Ammon's horn (tissue), 1 donor: ENCODE results near the gene TMEM91.
"Not testable (repeated sequence)": the region's sequence is repeated elsewhere in the genome, so short reads cannot be mapped to it uniquely, and the experiment has no call there.

ENCODE experiments used
- DNase-seq: peaks from one replicate; pipeline ENCODE4 v3.0.0-alpha.2; 2016; ENCODE audit warnings: low spot score

Gene TMEM91

DNA sequence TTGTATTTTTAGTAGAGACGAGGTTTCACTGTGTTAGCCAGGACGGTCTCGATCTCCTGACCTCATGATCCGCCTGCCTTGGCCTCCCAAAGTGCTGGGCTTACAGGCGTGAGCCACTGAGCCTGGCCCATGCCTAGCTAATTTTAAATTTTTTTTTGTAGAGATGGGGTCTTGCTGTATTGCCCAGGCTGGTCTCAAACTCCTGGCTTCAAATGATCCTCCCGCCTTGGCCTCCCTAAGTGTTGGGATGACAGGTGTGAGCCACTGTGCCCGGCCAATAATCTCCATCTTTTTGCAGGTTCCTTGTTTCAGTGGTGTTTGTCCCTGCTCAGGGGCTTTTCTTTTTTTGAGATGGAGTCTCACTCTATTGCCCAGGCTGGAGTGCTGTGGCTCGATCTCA is 5.2 kb downstream of the TMEM91 start:
- not testable (repeated sequence) for DNase-seq

DNA sequence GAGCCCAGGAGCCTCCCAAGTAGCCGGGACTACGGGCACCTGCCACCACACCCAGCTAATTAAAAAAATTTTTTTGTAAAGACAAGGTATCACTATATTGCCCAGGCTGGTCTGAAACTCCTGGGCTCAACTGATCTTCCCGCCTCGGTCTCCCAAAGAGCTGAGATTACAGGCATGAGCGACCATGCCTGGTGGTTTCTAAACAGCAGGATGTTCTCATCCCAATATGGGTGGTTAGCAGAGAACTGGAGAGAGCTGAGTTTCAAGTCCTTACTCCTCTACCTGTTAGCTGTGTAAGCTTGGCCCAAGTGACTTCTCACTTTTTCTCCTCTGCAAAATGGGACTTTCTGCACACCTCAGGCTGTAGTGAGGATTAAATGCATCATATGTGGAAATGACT is 8.0 kb downstream of the TMEM91 start:
- no peak for DNase-seq

DNA sequence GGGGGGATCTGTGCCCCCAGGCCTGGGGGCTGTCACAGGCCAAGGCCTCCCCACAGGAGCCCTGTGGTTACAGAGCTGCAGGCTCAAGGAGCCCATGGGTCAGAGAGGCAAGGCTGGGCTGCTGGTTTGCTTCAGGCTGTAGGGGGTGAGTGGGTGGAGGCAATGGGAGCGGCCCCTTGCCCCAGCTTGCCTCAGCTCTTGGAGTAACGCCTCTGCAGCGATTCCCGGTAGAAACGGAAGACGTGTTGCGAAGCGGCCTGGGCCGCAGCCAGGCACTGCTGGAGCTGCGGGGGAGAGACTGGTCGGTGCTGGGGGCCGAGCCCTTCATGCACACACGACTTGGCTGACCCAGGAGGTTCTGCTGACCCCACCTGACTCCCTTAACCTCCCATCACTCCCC is 10.1 kb downstream of the TMEM91 start:
- no peak for DNase-seq

DNA sequence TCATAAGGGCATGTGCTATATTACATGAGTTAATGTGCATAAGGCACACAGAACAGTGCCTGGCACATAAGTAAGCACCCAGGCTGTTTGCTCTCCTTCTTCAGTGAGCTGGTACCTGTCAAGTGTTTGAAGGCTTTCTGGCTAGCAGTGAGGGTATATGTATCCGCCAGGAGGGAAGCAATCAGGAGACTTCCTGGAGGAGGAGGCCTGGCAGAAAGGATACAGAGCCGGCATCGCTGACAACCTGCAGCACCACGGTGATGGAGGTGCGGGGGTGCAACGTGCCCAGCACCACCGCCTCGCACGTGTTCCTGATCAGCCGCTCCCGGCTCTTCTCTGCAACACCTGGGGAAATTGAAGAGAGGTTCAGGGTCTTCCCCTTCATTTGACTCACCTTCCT is 15.3 kb downstream of the TMEM91 start:
- DNase-seq: no peak

DNA sequence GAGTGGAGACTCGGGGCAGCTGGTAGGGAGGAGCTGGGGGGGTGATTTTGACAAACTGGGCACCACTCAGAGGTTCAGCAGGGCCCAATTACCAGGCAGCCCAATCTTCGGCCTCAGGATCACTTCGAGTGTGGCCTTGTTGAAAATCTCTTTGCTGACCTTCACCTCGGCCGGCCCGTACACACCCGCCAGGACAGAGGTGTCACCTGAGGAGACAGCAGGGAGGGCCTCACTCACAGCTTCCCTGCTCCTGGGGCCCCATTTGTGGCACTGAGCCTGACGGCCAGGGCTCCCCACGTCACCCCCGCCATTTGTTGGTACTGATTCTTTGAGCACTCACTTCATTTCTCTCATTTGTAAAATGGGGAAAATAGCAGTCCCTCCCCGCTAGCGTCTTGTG is 16.4 kb downstream of the TMEM91 start:
- no peak for DNase-seq

DNA sequence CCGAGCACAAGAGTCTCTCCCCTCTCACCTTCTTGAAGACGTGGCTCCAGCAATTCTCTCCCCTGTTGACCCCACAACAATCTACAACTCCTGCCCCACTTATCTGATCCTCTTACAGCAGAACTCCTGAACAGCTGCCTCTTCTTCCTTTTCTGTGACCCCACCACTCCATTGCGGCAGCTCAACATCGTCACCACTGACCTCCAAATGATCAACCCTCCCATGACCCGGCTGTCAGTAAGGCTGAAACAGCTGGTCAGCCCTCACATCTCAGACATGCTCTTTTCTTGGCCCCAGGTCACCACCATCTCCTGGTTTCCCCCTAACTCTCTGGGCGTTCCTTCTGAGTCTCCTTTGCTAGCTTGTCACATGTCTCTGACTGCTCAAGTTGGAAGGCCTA is 19.0 kb downstream of the TMEM91 start:
- DNase-seq: no peak

DNA sequence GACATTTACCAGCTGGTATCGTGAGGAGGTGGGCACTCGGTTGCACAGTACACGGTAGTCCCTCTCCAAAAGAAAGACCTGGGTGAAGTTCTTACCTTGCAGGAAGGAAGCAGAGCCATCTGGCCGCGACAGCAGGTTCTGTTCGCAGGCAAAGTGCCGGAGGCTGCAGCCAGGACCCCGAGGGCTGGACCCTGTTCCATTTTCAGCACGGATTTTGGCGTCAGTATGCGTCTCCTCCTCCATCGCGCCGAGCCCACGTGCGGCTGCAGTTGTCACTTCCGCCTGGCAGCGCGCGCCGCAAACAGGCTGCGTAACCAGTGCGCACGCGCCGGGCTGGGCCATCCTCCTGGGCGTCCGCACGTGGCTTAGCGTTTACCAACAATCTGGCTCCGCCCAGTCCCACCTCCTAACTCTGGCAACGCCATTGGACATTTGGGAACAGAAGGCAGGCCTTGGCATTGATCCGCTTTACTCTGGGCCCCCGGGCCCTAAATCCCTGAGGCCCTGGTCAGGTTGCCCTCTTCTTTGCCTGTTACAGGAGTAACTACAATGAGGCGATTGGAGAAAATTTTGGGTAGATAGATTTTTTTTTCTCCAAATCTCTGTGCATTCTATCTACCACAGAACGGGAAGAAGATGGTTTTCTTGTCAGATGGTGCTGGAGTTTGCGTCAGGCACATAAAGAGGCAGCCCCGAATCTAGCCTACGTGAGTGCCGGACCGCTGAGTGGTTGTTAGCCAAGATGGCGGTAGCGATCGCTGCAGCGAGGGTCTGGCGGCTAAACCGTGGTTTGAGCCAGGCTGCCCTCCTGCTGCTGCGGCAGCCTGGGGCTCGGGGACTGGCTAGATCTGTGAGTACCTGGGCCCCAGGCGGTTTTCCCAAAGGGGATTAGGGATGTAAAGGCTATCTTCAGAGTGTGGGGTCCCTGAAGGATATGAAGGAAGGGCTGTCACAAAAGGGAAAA is 21.0 kb downstream of the TMEM91 start, which contains the start of the genes BCKDHA and EXOSC5:
Gene BCKDHA, plus strand, starts transcription at position 733 of the 964 bp plus-strand sequence. Its CDS starts 10 bp downstream, at position 743.
Gene EXOSC5, minus strand, starts transcription at position 274 of the 964 bp plus-strand sequence. Its CDS starts 31 bp downstream, at position 243.
- peak; percentile 99 for DNase-seq

DNA sequence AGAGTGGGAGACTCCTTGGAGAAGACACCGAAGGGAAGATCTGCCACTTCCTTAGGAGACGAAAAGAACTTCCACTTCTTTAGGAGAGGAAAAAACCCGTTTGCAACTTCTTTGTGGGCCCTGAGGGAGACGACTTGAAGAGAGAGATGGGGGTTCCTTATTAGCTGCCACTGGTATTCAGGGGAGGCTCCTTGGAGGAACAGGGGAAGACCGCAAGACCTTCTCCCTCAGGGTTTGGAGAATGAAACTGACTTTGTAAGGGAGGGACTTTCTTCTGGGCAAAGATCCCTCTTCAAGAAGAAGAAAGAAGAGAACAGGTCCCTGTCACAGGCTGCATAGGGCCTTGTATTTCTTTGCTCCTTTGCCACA is 21.7 kb downstream of the TMEM91 start:
- no peak for DNase-seq

DNA sequence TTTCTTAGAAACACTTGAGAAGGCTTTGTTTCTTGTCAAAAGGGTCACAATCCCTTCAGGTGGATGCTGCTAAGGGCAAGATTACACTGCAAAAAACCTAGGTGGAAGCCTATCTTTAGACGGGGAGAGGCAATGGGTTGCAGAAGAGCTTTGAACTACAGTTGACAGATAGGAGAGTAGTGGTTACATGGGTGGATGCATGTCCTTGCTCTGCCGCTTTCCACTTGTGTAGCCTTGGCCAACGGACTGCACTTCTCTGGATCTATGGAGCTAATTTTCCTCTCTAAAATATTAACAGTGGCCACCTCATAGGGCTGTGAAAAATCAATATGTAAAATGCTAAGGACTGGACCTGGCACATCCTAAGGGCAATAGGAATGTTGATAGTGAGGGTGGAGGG is 22.3 kb downstream of the TMEM91 start:
- DNase-seq: no peak

DNA sequence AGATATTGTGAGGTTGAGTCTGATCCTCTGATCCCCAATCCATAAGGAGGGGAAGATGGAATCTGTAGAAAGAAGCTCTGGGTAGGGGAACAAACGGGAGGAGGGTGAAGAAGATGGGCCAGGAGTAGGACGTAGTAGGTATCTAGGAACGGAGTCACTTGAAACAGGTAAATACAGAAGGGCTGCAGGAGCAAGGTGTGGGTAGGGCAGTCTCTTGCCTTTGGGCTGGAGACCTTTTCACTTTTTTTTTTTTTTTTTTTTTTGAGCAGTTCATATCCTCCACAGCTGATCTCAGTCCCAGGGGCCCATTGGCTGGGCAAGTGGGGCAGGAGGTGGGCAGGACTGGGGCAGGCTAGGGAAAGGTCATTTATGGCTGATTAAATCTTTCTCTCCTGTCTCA is 22.8 kb downstream of the TMEM91 start:
- DNase-seq: no peak

DNA sequence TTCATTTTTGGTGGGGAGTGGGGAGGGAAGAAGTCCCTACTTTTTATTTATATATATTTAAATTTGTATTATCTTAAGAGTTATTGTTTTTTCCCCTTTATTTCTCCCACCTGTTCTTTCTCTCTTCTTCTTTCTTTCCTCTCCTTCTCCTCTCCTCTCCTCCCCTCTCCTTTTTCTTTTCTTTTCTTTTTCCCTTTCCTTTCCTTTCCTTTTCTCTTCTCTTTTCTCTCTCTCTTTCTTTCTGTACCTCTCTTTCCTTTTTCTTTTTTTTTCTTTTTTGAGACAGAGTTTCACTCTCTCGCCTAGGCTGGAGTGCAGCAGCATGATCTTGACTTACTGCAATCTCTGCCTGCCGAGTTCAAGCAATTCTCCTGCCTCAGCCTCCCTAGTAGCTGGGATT is 23.2 kb downstream of the TMEM91 start:
- no peak for DNase-seq

DNA sequence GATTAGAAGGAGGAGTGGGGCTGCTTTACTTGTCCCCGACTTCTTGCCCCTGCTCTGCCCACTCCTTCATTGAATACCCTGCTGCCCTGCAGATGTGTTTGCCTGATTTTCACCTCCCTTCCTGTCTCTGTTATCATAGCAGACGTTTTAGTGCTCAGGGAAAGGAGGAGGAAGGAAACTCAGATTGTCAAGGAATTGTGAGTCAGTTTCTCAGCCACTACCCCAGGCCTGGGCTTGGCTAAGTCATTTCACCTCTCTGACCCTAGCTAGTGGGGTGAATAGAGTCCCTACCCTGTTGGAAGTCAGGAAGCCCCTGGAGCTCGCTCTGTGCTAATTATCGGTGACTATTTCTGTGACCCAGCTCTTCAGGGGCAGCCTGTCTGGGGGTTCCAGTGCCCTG is 25.1 kb downstream of the TMEM91 start:
- DNase-seq: no peak

DNA sequence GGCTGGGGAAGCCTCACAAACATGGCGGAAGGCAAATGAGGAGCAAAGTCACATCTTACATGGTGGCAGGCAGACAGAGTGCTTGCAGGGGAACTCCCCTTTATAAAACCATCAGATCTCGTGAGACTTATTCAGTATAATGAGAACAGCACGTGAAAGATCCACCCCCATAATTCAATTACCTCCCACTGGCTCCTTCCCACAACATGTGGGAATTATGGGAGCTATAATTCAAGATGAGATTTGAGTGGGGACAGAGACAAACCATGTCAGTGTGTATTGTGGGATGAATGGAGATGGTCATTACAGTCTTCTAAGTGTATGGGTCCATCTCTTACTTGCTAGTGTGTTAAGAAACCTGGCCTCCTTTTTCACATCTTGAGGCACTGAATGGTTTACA is 25.7 kb downstream of the TMEM91 start:
- DNase-seq: no peak

DNA sequence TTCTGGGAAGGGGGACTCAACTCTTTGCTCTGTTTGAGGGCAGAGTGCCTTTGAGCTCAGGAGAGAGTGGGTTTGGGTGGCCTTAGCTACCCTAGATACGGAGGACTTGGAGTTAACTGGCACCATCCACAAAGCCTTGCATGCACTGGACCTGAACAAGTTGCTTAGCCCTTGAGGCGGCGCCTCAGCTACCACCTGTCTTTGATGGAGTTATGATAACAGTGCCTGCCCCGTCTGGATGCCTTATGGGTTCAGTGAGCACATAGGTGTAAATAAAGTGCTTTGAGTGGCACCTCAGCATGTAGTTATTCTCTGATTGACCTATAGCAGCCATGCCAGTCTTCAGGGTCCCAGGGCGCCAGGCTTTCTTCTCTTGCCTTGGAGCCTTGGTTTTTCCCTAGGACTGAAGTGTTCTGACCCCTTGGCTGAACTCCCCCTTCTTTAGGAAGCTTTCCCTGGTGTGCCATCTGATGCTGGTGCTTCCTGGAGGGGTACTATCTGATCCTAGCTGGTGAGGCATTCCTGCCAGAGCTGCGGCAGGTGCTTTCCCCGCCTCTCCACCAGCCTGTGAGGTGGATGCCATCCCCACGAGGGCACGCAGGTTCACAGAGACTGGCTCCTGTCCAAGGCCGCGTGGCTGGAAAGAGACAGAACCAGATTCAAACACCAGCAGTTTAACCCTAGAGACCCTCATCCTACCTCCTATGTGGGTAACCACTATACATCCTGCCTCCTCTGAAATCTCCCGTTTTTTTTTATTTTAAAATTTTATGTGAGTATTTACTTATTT is 27.0 kb downstream of the TMEM91 start:
- no peak for DNase-seq

DNA sequence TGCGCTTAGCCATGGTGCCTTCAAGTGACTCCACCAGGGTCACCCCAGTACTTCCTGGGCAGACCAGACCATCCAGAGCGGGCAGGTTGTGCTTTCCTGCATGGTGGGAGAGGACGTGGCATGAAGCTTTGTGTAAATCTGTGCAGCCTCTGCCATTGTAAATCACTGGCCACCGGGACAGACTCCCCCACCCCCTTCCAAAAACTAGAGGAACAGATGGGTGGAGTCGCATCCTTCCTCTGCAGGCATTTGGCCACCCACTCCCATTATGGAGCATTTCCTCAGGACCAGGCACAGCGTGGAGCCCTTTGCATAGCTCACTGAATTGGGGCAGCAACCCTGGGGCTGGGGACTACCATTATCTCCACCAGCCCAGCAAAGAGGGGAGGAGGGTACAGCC is 29.4 kb downstream of the TMEM91 start:
- no peak for DNase-seq

DNA sequence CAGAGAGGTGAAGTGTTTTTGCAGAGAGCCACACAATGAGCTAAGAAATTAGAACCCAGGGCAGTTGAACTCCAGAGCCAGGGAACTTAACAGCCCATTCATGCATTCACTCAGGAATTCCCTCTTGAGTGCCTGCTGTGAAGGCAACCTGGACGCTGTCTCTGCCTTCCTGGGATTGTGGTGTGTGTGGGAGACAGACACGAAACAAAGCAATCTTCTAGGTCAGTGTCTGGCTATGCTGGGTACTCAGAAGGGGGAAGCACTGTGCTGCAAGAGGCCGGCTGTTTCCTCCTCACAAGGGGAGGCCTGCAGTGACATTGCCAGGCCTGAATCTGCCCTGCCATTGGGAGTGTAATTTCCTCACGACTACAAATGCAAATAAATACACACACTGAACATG is 30.9 kb downstream of the TMEM91 start:
- no peak for DNase-seq

DNA sequence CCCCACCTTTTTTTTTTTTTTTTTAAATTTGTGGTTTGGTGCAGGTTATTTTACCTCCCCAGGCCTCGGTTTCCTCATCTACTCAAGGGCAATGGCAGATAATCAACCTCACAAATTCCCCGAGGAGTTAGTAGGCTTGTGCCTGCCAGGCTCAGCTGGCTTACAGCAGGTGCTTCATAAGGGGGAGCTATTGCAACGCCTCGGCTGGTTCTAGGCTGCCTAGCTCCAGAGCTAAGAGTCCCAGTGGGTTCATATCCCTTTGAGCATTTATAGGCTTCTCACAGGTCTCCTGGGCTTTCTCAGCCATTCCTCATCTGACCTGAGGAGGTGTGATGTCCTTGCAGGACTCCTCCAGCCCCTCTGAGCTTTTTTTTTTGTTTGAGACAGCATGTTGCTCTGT is 31.9 kb downstream of the TMEM91 start:
- DNase-seq: no peak

DNA sequence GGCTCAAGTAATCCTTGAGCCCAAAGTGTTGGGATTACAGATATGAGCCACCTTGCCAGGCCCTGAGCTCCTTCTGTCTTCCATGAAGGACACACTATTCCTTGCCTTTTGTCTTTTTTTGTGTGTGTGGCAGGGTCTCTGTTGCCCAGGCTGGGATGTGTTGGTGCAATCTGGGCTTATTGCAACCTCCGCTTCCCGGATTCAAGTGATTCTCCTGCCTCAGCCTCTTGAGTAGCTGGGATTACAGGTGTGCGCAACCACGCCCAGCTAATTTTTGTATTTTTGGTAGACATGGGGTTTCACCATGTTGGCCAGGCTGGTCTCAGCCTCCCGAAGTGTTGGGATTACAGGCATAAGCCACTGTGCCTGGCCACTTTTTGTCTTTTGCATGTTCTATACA is 32.5 kb downstream of the TMEM91 start:
- not testable (repeated sequence) for DNase-seq

DNA sequence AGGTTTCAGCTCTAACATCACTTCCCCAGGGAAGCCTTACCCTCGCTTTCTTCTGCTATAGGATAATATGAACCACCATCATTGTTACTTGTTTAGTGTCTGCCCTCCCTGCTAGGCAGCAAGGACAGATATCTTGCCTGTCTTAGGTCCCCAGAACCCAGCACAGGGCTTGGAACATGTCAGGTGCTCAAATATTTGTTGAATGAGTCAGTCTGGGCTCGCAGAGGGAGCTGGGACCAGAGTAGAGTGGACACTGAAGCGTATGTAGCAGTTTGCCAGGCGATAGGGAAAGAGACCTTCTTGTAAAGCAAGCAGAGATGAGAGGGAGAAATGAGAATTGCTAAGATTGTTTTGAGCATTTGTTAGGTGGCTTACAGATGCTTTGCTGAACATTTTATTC is 33.0 kb downstream of the TMEM91 start:
- DNase-seq: no peak

DNA sequence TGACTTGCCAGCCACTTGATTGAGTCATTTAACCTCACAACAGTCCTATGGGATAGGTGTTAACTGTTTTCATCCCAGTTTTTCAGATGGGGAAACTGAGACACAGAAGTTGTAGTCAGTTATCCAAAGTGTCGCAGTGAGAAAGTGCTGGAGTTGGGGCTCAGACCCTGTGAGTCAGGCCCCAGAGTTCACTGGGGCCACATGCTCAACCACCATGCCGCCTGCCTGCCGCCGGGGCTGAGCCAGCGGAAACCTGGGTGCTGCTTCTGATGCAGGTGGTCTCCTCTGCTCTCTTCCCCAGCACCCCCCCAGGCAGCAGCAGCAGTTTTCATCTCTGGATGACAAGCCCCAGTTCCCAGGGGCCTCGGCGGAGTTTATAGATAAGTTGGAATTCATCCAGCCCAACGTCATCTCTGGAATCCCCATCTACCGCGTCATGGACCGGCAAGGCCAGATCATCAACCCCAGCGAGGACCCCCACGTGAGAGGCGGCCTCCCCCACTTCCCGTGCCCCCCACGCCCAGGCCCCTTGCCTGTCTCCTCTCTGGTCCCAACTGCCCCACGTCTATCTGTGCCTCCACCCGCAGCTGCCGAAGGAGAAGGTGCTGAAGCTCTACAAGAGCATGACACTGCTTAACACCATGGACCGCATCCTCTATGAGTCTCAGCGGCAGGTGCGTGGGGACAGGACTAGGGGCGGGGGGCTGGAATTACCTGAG is 34.2 kb downstream of the TMEM91 start:
- no peak for DNase-seq

DNA sequence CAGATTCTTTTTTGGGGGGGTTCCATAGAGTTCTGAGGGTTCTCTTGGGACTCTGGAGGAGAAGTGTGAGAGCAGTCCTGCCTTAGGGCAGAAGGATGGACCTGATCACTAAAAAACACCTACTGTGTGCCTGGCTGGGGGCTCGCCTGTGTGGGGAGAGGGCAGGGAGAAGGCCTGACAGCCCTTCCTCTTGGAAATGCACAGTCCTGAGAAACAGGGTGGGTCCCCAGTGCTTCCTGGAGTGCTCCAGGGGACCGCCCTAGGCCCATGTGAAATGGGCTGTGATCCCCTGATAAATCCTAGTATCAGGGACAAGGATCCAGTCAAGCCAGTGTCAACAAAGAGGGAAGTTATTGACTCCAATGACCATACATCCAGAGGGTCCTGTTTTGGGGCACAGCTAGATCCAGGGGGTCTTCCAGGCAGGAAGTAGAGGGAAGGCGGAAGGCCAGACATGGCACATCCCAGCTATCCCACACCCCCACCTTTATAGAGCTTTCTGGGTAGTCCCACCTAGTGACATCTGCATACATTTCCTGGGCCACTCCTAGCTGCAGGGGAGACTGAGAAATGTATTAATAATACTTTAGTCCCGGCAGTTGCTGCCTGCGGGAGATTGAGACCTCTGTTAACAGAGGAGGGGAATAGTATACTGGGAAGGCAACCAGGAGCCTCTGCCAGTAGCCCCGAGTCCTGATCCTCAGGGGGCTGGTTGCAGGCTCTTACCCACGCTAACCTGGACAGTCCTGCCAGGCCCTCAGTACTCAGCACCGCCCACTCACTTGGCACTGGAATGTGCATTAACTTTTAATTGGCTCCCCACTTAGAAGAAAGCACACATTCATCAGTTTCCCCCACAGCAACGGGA is 35.0 kb downstream of the TMEM91 start:
- DNase-seq: no peak

DNA sequence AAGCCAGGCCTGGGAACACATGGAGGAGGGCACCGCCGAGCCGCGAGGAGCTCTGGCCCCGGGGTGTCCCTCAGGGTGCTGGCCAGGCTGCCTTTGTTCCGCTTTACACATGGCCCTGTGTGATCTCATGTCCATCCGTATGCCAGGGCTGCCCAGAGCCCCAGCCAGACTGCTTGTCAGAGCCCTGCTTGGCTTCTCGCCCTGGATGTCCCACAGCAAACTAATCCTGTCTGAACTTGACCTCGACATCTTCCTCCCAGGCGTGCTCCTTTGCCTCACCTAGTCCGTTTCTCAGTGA is 35.6 kb downstream of the TMEM91 start:
- peak; percentile 87 for DNase-seq
